NCI-H1092 treated with DMSO at 0.1 percent for 48 hours (cell line): ENCODE results near the gene FOLR3.
"Not testable (repeated sequence)": the region's sequence is repeated elsewhere in the genome, so short reads cannot be mapped to it uniquely, and the experiment has no call there.

Experiments used
- DNase-seq: peaks from one replicate; lab custom pipeline; 2025; lab: John Stamatoyannopoulos, UW

Gene FOLR3

GRCh38 chr11:72162891-72163492 is 27.5 kb downstream of the FOLR3 start:
- DNase-seq = no peak

DNA sequence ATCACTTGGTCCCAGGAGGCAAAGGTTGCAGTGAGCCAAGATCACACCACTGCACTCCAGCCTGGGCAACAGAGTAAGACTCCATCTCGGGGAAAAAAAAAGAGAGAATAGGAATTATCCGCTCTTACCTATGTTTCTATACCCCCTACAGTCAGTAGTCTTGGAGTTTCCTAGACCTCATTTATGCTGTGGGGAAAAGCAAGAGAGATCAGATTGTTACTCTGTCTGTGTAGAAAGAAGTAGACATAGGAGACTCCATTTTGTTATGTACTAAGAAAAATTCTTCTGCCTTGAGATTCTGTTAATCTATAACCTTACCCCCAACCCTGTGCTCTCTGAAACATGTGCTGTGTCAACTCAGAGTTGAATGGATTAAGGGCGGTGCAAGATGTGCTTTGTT is 28.7 kb downstream of the FOLR3 start:
- DNase-seq = not testable (repeated sequence)

DNA sequence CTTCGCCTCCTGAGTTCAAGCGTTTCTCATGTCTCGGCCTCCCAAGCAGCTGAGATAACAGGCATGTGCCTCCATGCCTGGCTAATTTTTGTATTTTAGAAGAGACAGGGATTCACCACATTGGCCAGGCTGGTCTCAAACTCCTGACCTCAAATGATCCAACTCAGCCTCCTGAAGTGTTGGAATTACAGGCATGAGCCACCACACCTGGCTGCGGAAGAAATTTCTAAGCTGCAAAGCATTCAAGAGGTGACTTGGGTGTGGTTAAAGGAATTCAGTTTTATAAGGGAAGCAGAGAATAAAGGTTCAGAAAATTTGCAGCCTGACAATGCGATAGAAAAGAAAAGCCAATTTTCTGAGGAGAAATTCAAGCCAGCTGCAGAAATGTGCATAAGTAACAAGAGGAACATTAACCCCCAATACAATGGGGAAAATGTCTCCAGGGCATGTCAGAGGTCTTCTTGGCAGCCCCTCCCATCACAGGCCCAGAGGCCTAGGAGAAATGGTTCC is 33.6 kb downstream of the FOLR3 start:
- DNase-seq = not testable (repeated sequence)

- DNase-seq = not testable (repeated sequence)
Observed at GRCh38 chr11:72169754-72170153, 34.2 kb downstream of the FOLR3 start.

DNA sequence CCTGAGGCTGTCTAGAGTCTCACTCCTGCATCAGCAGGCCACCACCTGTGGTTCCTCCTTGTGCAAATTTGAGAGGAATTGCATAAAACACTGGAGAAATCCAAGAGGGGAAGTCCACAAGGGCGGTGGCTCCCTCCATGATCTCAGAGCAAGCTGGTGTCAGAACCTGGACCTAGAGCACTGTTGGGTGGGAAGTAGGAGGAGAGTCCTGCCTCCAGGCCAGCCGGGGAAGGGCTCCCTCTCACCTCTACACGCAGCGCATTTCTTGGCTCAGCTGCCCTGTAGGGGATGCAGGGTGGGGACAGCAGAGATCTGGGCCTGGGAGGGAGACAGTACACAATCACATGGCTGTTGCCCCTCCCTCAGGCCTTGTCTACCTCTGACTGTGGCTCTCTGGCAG is 36.5 kb downstream of the FOLR3 start:
- DNase-seq = not testable (repeated sequence)

GRCh38 chr11:72173291-72173690 is 37.8 kb downstream of the FOLR3 start:
- no peak for DNase-seq

DNA sequence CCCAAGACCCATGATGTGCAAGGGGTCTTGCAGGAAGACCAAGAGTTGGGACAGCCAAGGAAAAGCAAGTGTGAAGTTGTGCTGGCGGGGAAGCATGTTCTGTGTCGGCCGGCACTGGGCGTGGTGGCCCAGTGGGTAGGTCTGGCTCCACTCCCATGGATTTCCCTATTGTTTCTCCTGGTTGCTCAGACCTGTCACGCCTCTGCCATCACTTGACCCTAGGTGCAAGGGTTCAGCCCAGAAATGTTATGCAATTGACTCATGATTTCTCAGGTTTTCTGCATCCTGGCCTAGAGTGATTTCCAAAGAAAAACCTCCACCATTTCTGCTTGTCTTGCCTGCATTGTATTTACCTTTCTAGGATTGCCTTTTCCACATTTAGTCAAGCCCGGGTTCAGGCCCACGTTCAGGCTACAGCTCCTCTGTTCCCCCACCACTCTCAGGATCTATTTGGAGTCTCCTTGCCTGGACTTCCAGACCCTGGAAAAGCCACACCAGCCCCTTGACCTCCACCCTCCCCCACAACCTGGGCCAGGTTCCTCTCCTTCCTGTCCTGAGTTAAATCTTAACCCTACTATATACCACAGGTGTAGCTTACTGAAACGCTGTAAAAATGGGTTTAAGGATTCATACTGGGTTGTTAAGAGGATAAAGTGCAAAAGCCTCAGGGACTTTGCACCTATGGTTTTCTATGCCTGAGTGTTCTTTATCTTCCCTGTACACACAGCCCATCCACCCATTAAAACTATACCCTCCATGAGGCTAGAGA is 39.0 kb downstream of the FOLR3 start:
- DNase-seq = no peak

DNA sequence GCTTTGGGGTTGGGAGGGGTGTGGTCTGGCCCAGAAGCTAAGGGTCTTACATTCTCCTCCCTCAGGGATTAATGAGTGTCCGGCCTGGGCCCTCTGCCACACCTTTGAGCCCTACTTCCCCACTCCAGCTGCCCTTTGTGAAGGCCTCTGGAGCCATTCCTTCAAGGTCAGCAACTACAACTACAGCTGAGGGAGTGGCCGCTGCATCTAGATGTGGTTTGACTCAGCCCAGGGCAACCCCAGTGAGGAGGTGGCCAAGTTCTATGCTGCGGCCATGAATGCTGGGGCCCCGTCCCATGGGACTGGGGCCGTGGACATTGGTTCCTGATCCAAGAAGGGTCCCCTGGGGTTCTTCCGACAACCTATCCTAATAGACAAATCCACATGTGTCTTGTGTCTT is 42.1 kb downstream of the FOLR3 start:
- no peak for DNase-seq

DNA sequence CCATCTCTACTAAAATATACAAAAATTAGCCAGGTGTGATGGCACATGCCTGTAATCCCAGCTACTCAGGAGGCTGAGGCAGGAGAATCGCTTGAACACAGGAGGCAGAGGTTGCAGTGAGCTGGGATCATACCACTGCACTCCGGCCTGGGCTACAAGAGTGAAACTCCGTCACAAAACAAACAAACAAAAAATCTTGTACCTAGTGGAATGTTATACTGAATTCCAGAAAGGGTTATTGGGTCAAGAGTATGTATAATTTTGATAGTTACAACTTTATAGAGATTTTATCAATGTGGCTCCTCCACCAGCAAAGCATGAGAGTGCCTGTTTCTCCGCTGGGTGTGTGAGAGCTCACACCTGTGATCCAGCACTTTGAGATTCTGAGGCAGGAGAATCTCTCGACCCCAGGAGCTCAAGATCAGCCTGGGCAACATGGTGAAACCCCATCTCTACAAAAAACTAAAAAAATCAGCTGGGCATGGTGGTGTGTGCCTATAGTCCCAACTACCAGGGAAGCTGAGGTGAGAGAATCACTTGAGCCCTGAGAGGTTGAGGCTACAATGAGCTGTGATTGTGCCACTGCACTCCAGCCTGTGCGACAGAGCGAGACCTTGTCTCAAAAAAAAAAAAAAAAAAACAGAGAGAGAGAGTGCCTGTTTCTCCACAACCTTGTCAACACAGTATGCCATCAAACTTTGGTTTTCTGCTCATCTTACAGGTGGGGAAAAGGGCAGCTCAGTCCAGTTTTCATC is 43.7 kb downstream of the FOLR3 start:
- DNase-seq = no peak

DNA sequence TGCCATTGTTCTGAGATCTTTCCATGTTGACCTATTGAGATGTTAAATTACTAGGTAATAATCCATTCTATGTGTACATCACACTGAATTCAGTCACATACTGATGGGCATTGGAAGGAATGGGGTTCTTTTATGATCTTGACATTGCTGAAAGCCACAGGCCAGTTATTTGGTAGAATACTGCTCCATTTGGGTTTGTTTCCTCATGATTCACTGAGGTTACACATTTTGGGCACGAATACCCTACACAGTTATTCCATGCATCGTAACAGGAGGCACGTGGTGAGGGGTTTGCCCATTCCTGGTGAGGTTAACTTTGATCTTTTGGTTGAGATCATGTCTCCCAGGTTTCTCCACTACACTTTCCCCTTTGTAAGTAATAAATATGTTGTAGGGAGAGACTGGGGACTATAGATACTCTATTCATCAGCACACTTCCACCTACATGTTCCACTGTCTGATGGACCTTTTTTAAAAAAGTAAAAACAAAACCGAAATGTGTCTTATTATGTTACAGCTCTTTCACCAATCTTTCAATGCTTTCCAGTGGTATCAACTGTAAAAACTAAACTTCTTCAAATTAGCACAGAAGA is 44.4 kb downstream of the FOLR3 start:
- no peak for DNase-seq

DNA sequence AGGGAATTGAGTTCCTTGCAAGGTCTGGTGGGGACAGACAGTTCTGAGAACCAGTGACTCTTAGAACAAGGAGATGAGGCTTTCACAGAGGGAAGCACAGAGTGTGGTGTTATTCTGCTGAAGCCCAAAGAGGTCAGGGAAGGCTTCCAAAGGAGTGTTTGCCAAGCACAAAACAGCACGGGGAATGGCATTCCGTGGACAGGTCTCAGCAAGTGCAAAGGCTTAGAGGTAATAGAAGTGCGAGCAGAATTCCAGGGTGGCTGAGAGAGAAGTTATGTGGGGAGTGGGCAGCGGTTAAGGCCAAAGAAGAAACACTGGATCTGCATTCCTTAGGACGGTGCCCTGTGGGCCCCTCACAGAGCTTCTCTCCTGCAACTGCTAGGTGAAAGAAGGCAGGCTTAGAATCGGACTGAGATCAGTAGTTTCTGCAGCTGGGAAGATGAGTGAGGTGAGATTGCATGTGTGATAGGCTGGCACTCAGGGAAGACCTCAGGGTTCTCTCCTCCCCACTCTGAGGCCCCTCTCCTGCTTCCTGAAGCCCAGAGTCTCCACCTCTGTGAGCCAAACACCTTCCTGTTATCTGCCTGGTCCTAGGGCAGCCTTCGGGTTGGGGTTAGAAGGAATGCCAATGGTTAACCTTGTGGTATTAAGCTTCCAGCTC is 45.5 kb downstream of the FOLR3 start:
- not testable (repeated sequence) for DNase-seq

- not testable (repeated sequence) for DNase-seq
Observed at GRCh38 chr11:72181553-72181958, 46.0 kb downstream of the FOLR3 start.

- DNase-seq = no peak
Observed at GRCh38 chr11:72188267-72188666, 52.7 kb downstream of the FOLR3 start.
